HG02852 (cell line): ENCODE data around the gene MME.
"Not testable (repeated sequence)": the region's sequence is repeated elsewhere in the genome, so short reads cannot be mapped to it uniquely, and the experiment has no call there.

Experiments
- ATAC-seq: cut with Tn5 transposase; IDR thresholded peaks from one replicate; pipeline ENCODE4 v1.9.1; 2021; ENCODE audit warnings: mild to moderate bottlenecking, moderate library complexity; ENCODE audit not compliant: unreplicated experiment

Gene MME

DNA sequence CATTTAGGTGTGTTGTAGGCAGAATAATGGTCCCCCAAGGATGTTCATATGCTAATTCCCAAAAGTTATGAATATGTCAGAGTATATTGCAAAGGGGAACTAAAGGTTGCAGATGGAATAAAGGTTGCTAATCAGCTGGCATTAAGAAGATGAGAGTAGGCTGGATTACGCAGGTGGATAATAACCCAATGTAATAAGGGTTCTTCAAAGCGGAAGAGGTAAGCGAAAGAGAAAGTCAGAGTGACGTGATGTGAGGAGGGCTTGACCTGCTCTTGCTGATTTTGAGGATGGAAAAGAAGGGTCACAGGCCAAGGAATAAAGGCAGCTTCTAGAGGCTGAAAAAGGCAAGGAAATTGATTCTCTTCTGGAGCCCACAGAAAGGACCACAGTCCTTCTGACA lies 109.4 kb downstream of the MME start:
- ATAC-seq = no peak

DNA sequence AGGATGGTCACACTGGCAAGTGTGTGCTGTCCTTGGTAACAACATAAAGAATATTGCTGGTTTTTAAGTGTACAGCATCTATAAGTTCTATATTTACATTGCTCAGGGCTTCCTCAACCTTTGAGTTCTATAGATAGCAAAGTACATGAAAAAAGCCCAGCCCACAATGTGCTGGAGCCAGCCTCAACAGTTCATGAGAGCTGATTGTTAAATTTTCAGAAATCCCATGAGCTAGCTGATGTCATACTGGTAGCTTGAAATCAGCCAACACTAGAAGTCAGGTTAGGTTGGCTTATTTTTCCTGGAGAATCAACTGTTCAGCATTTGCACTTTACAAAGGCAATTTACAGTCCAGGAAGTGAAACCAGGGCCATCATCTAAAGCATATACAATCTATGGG lies 110.6 kb downstream of the MME start:
- ATAC-seq = no peak

DNA sequence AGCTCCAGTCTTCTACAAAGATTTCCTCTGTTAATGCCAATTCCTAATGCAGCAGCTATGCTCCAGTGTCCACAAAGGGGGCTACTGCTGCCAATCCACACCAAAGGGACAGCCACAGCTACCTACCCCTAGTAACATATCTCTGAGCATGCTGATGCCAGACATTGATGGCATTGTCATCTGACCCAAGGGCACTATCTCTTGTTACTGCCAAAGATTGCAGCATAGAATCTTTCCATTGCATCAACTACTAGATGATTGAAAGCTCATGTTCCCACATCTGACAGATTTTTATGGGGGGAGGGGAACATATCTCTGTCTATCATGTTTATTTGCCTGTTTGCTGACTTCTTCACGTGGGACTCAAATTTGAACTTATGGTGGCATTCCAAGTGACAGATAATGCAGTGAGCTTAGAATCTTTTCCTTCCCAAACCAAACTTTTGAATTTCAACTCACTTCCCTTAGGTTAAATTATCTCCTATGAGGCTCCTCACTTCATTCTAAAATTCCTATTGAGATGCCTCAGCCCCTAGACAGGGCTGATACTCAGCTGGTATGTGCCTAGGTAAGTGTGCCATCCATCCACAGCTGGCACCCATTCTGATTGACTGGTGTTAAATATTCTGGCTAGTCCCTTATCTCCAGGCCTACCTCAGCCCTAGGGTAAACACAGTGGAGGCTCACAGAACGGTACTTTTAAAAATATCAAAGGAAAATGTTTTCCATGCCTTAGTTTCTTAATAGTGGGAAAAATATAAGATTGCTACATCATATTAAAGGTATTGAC lies 113.0 kb downstream of the MME start:
- ATAC-seq = no peak

DNA sequence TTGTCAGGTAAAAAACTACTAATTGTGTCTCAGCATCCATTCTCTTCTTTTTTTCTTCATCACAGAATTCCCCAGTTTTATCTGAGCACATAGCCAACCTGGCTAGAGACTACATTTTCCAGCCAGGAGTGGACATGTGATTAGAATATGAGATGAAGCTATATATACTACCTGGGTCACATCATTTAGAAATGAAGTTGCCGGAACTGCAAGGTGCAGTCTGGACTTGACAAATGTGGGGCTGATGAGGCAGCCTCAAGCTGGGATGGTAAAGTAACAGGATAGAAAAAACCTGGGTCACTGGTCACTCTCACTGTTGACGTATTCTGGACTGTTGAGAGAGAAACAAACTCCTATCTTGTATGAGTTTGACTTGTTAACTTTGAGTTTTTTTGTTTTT lies 113.7 kb downstream of the MME start:
- ATAC-seq = no peak

DNA sequence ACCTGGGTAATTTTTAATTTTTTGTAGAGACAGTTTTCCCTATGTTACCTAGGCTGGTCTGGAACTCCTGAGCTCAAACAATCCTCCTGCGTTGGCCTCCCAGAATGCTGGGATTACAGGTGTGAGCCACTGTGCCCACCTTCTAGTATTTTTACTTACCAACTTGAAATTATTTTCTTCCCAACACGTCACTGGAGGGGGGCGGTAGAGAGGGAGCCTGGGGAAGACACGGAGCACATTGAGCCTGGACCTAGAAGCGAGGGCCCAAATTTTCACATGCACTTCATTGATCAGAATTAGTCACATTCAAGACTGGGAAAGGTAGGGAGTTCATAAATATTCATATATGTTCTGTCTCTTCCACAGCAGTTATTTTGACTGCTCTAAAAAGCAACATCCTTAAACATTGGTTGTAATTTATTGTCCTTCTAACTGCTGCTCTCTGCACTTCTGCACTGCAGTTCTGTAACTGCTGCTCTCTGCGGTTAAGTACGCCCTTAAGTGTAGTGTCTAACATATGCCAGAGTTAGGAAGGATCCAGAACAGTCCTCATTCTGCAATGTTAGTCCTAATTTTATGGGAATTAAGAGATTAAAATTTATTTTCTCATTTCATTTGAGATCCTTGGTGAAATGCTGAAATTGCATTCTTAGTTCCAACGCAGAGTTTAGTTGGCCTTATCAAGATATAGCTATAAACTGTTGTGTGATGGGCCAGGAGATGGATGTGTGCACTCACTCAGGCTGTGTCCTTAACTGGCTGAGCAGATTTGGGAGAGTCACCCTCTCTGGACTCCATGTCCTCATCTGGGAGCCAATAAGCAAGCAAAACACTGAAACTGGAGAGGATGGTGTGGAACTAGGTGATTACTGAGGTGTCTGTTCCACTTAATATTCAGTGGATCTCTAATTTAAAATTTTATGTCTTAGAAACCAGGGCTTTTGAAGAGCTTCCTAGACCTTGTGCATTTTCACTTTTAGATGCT lies 115.1 kb downstream of the MME start:
- no peak for ATAC-seq

DNA sequence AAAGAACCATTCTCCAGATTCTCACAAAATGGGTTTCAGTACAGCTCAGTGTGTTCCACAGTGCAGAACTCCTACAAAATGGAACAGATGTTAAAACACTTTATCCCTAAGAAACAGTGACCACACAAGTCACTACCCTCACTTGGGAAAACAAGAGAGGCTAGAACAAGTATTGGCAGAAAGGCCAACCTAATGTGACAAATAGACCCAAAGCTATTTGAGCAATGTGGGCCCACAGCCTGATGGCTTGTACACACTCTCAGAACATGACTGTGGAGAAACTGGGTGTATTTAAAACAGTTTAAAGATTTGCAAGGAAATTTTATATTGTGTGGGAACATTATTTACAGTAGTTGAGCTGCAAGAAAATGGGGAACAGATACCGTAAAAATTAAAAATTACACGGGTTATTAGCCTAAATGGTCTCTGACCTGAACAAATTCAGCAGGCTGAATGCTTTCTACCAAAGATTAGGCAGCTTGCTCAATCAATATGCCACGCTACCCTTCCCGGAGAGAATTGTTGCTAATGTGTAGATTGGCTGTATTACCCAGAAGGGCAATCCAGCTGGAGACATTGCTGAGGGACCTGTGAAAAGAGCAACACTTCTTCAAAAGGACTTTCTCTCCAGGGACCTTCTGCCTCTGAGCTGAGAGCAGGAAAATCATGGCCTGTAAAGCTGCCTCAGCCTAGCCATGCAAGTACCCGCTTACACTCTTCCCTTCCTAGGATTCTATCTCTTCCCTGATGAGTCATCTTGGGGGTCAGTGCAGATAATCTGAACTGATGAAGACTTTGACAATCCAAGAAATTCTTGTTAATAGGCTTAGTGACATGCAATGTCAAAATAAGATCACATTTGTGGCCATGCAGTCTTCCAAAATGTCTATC lies 116.3 kb downstream of the MME start:
- no peak for ATAC-seq

DNA sequence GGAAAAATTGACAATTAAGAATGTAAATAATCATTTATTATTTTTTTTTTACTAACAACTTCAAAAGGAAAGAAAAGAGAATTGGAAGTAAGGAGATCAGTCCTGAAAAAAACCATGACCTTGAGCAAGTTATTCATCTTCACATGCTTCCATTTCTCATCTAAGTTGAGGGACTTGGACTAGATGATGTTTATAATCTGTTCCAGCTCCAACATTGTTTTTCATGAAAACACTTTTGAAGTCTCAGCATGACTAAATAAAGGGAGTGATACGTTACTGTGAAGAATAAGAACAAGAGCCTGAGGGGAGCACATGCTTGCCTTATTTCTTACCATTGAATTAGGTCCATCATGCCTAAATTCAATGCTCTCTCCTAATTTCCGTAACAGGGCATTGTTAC lies 117.7 kb downstream of the MME start:
- ATAC-seq = no peak

DNA sequence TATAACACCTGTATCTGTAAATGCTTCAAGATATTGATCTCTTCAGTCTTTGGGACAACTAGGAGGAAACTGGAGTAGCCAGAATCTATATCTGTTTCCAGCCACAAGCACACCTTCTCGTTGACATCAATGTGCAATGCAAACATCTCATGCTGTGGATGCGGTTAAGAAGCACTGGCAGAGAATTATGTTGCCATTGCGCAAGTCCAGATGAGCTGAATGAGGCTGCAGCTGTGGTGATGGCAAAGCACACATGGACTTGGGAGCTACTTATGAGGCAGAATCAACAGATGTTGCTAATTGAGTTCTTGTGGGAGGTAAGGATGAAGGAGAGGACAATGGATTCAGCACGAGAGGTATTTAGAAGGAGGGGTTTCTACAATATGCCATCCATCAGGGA lies 122.5 kb downstream of the MME start:
- ATAC-seq = no peak

DNA sequence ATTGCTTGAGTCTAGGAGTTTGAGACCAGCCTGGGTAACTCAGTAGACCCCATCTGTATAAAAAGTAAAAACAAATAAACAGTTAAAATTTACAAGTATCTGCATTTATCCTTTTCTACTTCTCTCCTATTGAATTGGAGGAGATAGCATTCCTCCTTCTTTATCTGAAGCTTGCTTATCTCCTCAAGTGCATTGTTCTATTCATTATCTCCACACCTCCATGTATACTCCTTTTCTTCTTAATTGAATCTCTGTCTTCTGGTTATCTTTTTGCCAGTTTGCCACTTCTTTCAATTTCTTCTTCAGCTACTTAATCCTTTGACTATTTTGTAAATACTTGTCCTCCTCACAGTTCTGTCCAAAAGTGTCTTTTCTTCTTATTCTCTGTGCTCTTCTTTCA lies 124.7 kb downstream of the MME start:
- no peak for ATAC-seq

DNA sequence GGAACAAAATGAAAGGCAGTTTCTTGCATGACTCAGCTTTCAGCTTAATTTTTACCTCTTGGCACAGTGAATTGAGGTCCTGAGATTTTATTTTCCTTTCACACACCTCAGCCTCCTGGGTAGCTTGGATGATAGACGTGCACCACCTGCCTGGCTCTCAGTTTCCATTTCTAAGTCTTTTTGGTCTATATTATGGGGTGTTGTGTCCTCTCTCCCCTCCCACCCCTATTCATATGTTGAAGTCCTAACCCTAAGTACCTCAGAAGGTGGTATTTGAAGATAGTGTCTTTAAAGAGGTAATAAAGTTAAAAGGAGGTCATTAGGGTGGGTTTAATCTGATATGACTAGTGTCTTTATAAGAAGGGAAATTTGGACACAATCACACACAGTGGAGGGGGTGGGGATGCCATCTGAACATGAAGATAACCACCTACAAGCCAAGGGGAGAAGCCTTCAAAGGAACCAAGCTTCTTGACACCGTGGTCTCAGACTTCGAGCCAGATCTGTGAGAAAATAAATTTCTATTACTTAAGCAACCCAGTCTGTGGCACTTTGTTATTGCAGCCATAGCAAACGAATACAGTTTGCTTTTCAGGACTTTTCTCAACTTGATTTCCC lies 128.2 kb downstream of the MME start:
- no peak for ATAC-seq

DNA sequence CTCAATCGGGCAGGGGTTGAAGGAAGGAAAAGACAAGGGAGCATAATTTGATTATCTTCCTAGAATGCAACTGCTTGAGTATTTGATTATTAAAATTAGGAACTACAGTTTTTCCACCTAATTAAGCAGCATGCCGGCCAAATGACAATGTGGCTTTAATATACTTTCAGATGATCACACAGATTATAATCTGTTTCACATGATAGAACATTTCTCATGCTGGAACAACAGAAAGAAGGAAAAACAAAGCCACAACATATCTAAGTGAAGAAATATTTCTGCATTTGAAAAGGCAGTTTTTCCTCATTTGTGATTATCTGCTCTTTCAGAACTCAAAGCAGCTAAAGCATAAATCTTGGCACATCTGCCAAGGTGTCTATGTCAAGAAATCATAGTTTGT lies 130.6 kb downstream of the MME start:
- ATAC-seq = no peak

DNA sequence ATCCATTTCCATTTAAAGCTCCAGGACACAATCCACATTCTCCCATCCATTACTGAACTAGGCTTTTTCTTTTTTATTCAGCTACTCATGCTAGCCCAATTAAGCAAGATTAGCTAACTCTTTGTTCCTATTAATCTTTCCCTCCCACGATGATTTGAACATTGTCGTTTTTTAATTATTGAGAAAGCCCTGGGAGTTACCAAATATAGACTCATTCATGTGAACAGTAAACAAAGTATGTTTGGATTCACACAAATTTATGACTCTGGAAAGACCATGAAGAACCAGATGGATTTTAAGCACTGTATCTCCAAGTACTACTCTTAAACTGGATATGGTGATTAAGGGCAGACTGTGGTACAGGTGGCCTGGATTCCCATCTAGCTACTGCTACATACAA lies 131.1 kb downstream of the MME start:
- ATAC-seq = no peak

DNA sequence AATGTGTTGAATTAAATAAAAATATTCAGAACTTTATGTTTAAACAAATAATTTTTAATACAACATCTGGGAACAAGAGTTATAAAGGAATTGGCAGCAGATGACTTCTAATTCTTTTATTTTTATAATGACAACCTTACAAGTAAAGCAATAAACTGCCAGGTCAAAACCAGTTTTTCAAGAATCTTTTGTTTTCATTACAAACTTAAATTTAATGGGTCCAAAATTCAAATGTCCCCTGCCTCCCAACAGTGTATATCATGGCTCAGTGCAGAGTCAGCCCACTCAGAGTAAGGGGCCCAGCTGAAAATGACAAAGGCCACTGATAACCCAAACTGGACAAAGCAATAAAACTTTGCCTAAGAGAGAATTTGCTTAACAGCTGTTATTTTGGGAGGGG lies 131.8 kb downstream of the MME start:
- no peak for ATAC-seq

DNA sequence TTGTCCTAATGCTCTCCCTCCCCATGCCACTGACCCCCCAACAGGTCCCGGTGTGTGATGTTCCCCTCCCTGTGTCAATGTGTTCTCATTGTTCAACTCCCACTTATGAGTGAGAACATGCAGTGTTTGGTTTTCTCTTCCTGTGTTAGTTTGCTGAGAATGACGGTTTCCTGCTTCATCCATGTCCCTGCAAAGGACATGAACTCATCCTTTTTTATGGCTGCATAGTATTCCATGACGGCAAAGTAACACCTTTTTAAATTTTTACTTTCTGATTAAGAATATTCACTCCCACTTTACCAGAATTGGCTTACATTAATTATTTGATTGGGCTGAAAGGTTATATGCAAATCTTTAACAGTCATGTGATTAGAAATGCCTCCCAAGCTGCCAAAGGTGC lies 135.9 kb downstream of the MME start:
- not testable (repeated sequence) for ATAC-seq

DNA sequence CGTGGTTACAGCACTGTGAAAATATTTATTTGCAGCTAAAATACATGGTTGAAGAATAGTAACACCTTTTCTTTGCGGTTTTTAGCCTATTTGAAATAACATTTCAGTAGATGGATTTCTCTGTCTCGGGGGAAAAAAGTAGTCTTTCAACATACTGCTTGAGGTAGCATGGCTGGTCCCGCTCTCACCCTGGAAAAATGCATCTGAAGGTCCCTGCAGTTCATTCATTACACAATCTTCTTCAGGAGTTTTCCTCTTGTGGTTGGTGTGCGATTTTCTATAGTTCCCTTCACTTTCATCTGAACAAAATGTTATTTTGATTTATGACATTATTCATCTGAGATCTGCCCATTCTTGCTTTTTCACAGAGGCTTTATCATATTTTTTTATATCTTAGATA lies 137.5 kb downstream of the MME start:
- ATAC-seq = no peak

DNA sequence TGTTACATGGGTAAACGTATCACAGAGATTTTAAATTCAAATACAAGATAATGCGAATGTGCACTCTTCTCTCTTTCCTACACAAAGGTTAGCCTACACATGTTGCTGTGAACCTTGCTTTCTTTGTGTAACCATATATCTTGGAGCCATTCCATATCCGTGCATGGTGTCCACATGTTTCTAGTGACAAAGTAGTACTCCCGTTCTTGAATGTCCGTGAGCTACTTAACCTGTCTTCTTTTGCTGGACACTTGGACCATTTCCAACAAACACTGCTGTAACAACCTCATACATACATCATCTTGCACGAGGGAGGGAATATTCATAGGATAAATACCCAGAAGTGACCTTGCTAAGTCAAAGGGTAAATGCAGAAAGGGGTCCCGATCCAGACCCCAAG lies 138.3 kb downstream of the MME start:
- ATAC-seq = no peak

DNA sequence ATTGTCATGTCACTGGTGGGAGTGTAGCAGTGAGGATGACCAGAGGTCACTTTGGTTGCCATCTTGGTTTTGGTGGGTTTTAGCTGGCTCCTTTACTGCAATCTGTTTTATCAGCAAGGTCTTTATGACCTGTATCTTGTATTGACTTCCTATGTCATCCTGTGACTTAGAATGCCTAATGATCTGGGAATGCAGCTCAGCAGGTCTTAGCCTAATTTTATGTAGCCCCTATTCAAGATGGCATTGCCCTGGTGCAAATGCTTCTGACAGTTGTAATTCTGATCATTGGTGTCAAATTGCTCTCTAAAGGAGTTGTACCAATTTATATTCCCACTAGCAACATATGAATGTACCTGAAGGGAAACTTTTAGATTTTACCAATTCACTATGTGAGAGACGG lies 139.0 kb downstream of the MME start:
- no peak for ATAC-seq

DNA sequence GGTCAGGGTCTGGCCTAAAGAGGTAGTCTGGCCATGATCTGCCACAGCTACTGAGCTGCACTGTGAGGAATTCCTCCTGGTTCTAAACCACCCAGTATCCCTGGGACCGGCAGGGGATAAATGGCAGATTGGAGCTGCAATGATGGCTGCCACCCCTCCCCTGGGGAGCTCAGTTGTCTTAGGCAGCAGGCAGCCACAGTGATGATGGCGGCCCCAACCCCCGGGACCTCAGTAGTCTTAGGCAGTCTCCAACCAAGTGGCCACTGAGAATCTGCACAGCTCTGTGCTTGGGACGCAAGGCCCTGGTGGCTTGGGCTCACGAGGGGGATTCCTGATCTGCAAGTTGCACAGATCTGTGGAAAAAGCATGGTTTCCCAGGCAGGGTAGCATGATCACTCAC lies 145.3 kb downstream of the MME start:
- no peak for ATAC-seq

DNA sequence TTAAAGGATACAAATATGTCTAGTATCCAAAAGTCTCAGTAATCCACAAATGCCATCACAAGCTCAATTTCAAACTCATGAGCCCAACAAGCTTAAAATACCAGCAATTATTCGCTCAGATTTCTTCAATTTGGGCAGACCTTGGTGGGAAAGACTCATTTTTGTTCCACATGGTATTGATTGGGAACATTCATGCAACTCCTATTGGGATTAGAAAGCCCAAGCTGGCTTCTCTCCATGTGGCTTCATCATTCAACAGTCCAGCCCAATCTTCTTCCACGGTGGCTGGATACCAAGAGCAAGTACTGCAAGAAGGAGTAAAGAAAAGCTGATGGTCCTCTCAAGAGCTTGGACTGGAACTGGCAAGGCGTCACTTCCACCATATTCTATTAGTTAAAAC lies 147.0 kb downstream of the MME start:
- no peak for ATAC-seq

DNA sequence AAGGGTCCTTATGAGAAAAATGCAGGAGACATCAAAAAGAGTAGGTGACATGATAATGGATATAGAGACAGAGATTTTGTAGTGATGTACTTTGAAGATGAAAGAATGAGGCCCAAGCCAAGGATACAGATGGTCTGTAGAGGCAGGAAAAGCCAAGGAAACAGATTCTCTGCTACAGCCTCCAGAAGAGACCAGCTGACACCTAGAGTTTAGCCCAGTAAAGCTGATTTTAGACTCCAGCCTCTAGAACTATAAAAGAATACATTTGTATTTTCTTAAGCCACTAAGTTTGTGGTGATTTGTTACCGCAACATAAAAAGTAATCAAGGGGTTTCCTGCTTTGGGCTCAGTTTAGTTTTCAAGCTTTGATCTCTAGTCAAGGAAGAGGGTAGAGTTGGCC lies 148.6 kb downstream of the MME start:
- no peak for ATAC-seq

DNA sequence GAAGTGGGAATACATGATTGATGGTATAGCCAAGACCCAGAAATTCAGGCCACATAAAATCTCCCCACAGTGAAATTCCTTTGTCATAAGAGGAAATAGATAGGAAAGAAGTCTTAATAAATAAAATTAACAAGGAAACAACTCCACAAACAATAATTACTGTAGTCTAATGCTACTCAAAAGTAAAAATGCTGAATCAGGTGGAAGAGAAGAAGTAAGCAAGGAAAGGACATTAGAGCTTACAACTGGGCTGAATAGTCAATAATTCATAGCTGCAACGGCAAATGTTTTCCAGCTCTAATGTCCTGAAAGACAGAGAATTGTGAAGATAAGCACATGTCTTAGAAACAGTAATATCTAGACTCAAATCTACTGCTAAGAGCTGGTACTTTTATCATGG lies 149.0 kb downstream of the MME start:
- ATAC-seq = no peak
